Hepatocyte (in vitro differentiated cells): Measurements from ENCODE around the gene TENM4. TPM values are rescaled to one million over a fixed set of nuclear protein-coding genes. Genes with fewer than 3 reads are reported as not detected.

Experiments
- DNase-seq: peaks from one replicate; pipeline ENCODE4 v3.0.0-alpha.2; 2016; ENCODE audit warnings: low spot score
- H2AFZ ChIP-seq: fragments of 200-600 bp; sonication (generic); 2 replicates; pipeline ENCODE4 v1.6.0; 2016; ENCODE audit warnings: antibody characterized with exemption, mild to moderate bottlenecking
- H3K27ac ChIP-seq: fragments of 200-600 bp; sonication (generic); 2 replicates; pipeline ENCODE4 v1.5.1; 2016; ENCODE audit warnings: mild to moderate bottlenecking
- H3K27me3 ChIP-seq: fragments of 200-600 bp; sonication (generic); 2 replicates; pipeline ENCODE4 v1.6.1; 2016
- H3K36me3 ChIP-seq: fragments of 200-600 bp; sonication (generic); replicated peaks from 2 replicates; pipeline ENCODE4 v1.5.1; 2016; ENCODE audit warnings: low read depth; ENCODE audit not compliant: insufficient read depth
- H3K4me1 ChIP-seq: fragments of 200-600 bp; sonication (generic); 2 replicates; pipeline ENCODE4 v1.5.1; 2016; ENCODE audit warnings: mild to moderate bottlenecking, moderate library complexity; ENCODE audit not compliant: insufficient read depth
- H3K4me2 ChIP-seq: fragments of 200-600 bp; sonication (generic); 2 replicates; pipeline ENCODE4 v1.6.0; 2016
- H3K4me3 ChIP-seq: fragments of 200-600 bp; sonication (generic); 2 replicates; pipeline ENCODE4 v1.5.1; 2016; ENCODE audit warnings: mild to moderate bottlenecking
- H3K79me2 ChIP-seq: fragments of 200-600 bp; sonication (generic); 2 replicates; pipeline ENCODE4 v1.6.0; 2017; ENCODE audit warnings: mild to moderate bottlenecking
- H3K9me2 ChIP-seq: fragments of 200-600 bp; sonication (generic); replicated peaks from 2 replicates; pipeline ENCODE4 v1.6.0; 2017; ENCODE audit warnings: mild to moderate bottlenecking; ENCODE audit not compliant: insufficient read depth
- H3K9me3 ChIP-seq: fragments of 200-600 bp; sonication (generic); 2 replicates; pipeline ENCODE4 v1.5.1; 2016; ENCODE audit warnings: low read depth, mild to moderate bottlenecking
- H4K20me1 ChIP-seq: fragments of 200-600 bp; sonication (generic); 2 replicates; pipeline ENCODE4 v1.6.0; 2016; ENCODE audit warnings: mild to moderate bottlenecking; ENCODE audit not compliant: insufficient read depth, poor library complexity, severe bottlenecking
- EZH2 ChIP-seq: fragments of 200-600 bp; sonication (generic); IDR thresholded peaks from 2 replicates; pipeline ENCODE4 v1.6.1; 2016; ENCODE audit warnings: antibody characterized with exemption, mild to moderate bottlenecking, borderline replicate concordance
- EZH2phosphoT487 ChIP-seq: fragments of 200-600 bp; sonication (generic); IDR thresholded peaks from one replicate; pipeline ENCODE4 v1.6.1; 2018; ENCODE audit warnings: antibody characterized with exemption, mild to moderate bottlenecking, low read depth, moderate library complexity; ENCODE audit not compliant: unreplicated experiment, severe bottlenecking
- WGBS: methylation state at CpG from one replicate; pipeline ENCODE4 v1.1.6; 2016; ENCODE audit warnings: low lambda C conversion rate; ENCODE audit errors: missing lambda C conversion rate; 5-methylcytosine and 5-hydroxymethylcytosine counted together
- polyA plus RNA-seq: library from polyadenylated mRNA; unstranded; fragments of >200 nt; fragmentation: Nextera tagmentation; extraction: Ambion mirVana; gene quantifications from 2 replicates; pipeline ENCODE4 v1.2.1, GENCODE V29; 2016
- total RNA-seq: library from RNA; depleted of rRNA; stranded (reverse); fragments of >200 nt; gene quantifications from 2 replicates; pipeline ENCODE4 v1.2.3, GENCODE V29; 2014
- TF ChIP-seq, protein P1 (sequence below): fragments of 200-600 bp; sonication (generic); IDR thresholded peaks from 2 replicates; pipeline ENCODE4 v1.5.1; 2016; ENCODE audit warnings: antibody characterized with exemption, mild to moderate bottlenecking; ENCODE audit not compliant: poor library complexity

Gene TENM4
- total and polyA plus RNA-seq, 2 experiments from 2014 or later: 18.4 to 18.7 TPM

DNA sequence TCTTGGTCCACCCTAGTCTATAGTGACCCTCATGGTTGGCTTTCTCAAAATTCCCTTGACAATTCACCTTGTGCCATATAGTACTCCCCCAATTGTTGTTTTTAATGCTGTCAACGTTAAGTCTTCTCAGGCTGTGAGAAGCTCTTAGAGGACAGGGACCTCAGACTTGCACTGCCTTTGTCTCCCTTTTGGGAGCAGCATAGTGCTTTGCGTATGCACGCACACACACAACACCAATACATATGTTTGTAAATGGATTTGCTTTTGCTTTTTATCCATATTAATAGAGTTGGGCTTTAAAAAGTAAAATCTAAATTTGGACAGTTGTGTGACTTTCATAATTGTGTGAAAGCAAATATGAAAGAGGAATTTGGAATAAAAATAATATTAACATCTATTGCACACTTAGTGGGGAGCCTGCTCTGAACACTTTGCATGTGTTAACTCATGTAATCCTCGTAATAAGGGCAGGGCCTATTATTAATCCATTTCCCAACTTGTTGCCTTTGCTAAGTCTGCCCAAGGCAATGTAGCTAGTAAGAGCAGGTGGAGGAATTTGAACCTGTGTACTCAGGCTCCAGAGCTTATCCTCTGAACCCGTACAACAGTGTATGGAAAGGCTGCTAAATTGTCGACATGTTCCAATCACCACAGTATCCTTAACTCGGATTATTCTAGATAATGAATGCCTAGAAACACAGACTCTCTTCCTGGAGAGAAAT, 608.4 kb downstream of the TENM4 start:
- Histone ChIP-seq H3K27ac (no peak overlapping the region), H3K4me3 (no peak overlapping the region), H3K4me1 (no peaks in the 10 kb centered on the region), H3K36me3 (no peaks in the 10 kb centered on the region), H3K4me2 (no peak overlapping the region), H2AFZ (no peak overlapping the region), H3K9me3 (no peaks in the 10 kb centered on the region), H4K20me1 (no peaks in the 10 kb centered on the region), H3K9me2 (no peaks in the 10 kb centered on the region), H3K27me3 (no peaks in the 10 kb centered on the region), H3K79me2 (no peaks in the 10 kb centered on the region)
- no peak for DNase-seq
- WGBS: 84% methylated on average over 7 of the region's 7 CpGs
- no peak for TF ChIP-seq EZH2
- TF ChIP-seq, protein P1, sequence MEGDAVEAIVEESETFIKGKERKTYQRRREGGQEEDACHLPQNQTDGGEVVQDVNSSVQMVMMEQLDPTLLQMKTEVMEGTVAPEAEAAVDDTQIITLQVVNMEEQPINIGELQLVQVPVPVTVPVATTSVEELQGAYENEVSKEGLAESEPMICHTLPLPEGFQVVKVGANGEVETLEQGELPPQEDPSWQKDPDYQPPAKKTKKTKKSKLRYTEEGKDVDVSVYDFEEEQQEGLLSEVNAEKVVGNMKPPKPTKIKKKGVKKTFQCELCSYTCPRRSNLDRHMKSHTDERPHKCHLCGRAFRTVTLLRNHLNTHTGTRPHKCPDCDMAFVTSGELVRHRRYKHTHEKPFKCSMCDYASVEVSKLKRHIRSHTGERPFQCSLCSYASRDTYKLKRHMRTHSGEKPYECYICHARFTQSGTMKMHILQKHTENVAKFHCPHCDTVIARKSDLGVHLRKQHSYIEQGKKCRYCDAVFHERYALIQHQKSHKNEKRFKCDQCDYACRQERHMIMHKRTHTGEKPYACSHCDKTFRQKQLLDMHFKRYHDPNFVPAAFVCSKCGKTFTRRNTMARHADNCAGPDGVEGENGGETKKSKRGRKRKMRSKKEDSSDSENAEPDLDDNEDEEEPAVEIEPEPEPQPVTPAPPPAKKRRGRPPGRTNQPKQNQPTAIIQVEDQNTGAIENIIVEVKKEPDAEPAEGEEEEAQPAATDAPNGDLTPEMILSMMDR: peak; percentile 17

DNA sequence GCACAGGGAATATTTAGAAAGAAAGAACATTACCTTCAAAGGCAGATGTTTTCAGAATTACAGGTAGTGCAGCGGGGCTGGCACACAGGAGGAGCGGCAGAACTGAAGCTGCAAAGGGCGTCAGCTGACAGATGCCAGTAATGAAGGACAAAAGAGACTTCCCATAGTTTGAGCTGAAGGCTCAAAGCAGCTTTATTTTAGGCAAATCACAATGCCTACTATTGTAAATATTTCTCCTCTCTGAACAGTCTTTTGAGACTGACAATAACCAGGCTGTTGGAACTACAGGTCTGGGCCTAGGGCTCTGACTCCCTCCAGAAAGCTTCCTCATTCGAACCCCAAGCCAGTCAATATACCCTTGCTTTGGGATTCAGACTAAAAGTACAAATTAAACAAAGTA, 609.3 kb downstream of the TENM4 start:
- TF ChIP-seq EZH2 (no peak), EZH2phosphoT487 (no peak)
- TF ChIP-seq, protein P1: no peak
- H3K9me2 ChIP-seq: no peaks in the 10 kb centered on the region
- no peak overlapping the region for H3K4me2 ChIP-seq
- no peaks in the 10 kb centered on the region for H3K27me3 ChIP-seq
- H3K4me3 ChIP-seq: no peak overlapping the region
- no peak overlapping the region for H2AFZ ChIP-seq
- H3K79me2 ChIP-seq: no peaks in the 10 kb centered on the region
- H3K27ac ChIP-seq: no peak overlapping the region
- no peaks in the 10 kb centered on the region for H4K20me1 ChIP-seq
- no peak for DNase-seq
- WGBS: 95% methylated on average over 4 of the region's 4 CpGs
- H3K4me1 ChIP-seq: no peaks in the 10 kb centered on the region
- no peaks in the 10 kb centered on the region for H3K36me3 ChIP-seq
- no peaks in the 10 kb centered on the region for H3K9me3 ChIP-seq

DNA sequence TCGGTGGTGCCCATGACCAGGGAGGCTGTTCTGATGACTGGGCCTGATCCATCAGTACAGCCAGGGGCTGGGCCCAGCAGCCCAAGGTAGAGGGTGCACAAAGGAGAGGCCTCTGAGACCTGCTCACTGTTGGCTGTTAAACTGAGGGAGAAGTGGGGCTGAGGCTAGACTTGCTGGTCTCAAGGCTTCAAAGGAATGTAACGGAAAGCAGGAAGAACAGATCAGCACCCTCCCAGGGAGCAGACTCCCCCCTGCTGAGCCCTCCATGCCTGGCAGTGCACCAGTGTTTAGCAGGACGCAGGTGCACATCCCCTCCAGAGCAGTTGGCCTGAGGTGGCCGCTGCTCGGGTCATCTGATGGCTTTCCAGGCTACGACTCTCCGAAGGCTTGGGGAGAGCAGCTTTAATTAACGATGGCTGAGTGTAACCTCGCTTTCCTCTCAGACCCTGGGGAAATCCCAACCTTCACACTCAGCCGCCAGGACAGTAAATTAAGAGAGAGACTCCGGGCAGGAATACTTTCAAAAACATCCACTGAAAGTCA, 610.5 kb downstream of the TENM4 start:
- Histone ChIP-seq H3K4me3 (no peak overlapping the region), H3K4me2 (no peak overlapping the region), H4K20me1 (no peaks in the 10 kb centered on the region), H3K27me3 (no peaks in the 10 kb centered on the region), H3K27ac (no peak overlapping the region), H3K36me3 (no peaks in the 10 kb centered on the region), H3K4me1 (no peaks in the 10 kb centered on the region), H3K9me2 (no peaks in the 10 kb centered on the region), H3K9me3 (no peaks in the 10 kb centered on the region), H3K79me2 (no peaks in the 10 kb centered on the region), H2AFZ (no peak overlapping the region)
- DNase-seq: no peak
- WGBS: 89% methylated on average over 11 of the region's 11 CpGs
- TF ChIP-seq, protein P1: no peak
- TF ChIP-seq EZH2phosphoT487: no peak
- no peak for TF ChIP-seq EZH2
